BLaER1 treated with 17β-estradiol and CSF1 and Interleukin-3, amounts not matched to agents 10 nM and 100 nM (cell line): ENCODE measurements around the gene PLA2G4E.

Experiments used
- H3K27ac ChIP-seq, 11 experiments: shearing (Covaris generic); formaldehyde crosslinking; 2 replicates each; pipeline ENCODE4 v1.8.1; 2022
- H3K27me3 ChIP-seq, 11 experiments: shearing (Covaris generic); formaldehyde crosslinking; 2 replicates each; pipeline ENCODE4 v1.8.1; 2022
- H3K36me3 ChIP-seq, 11 experiments: shearing (Covaris generic); formaldehyde crosslinking; 2 replicates each; pipeline ENCODE4 v1.8.1; 2022
- H3K4me1 ChIP-seq, 10 experiments: shearing (Covaris generic); formaldehyde crosslinking; 2 replicates each; pipeline ENCODE4 v1.8.1; 2022
- H3K4me2 ChIP-seq, 11 experiments: shearing (Covaris generic); formaldehyde crosslinking; 2 replicates each; pipeline ENCODE4 v1.8.1; 2022
- H3K4me3 ChIP-seq, 10 experiments: shearing (Covaris generic); formaldehyde crosslinking; 2 replicates each; pipeline ENCODE4 v1.8.1; 2022
- H3K9ac ChIP-seq, 11 experiments: shearing (Covaris generic); formaldehyde crosslinking; 2 replicates each; pipeline ENCODE4 v1.8.1; 2022
- H3K9me3 ChIP-seq, 11 experiments: shearing (Covaris generic); formaldehyde crosslinking; replicated peaks in 1 of 11; 2 replicates each; pipeline ENCODE4 v1.8.1; 2022
- H4K20me1 ChIP-seq, 11 experiments: shearing (Covaris generic); formaldehyde crosslinking; 2 replicates each; pipeline ENCODE4 v1.8.1; 2022
- Cebpa-rat ChIP-seq, 11 experiments: shearing (Covaris generic); IDR thresholded peaks; 2 replicates each; pipeline ENCODE4 v1.8.1; 2022

The PLA2G4E gene

GRCh38 chr15:41944313-41944940 is 76.4 kb downstream of the PLA2G4E start:
- peaks cover 10 to 38% (median 27%) of the 10 kb centered on the region in 10 experiments for H3K4me1 ChIP-seq
- peaks cover 9 to 92% (median 26%) of the 10 kb centered on the region in 11 experiments; a peak in 18 of 22 replicates for H3K36me3 ChIP-seq
- no peak for TF ChIP-seq Cebpa-rat (IDR thresholded peaks at IDR 0.05)
- H3K9ac ChIP-seq, result no peak overlapping the region
- H3K4me2 ChIP-seq, result no peak overlapping the region
- no peak overlapping the region for H3K4me3 ChIP-seq
- no peaks in the 10 kb centered on the region for H3K27me3 ChIP-seq
- H3K9me3 ChIP-seq, result no peaks in the 10 kb centered on the region
- no peak overlapping the region for H3K27ac ChIP-seq
- peaks cover 0 to 93% (median 30%) of the 10 kb centered on the region in 11 experiments; a peak in 12 of 22 replicates for H4K20me1 ChIP-seq

GRCh38 chr15:41943543-41944312 is 77.1 kb downstream of the PLA2G4E start:
- peaks cover 0 to 86% (median 30%) of the 10 kb centered on the region in 11 experiments; a peak in 12 of 22 replicates for H4K20me1 ChIP-seq
- H3K36me3 ChIP-seq, result peaks cover 9 to 99% (median 26%) of the 10 kb centered on the region in 11 experiments; a peak in 18 of 22 replicates
- TF ChIP-seq Cebpa-rat (IDR thresholded peaks at IDR 0.05), result no peak
- H3K9me3 ChIP-seq, result no peaks in the 10 kb centered on the region
- H3K4me1 ChIP-seq, result peaks cover 10 to 34% (median 24%) of the 10 kb centered on the region in 10 experiments; a peak in 19 of 20 replicates
- no peaks in the 10 kb centered on the region for H3K27me3 ChIP-seq
- H3K27ac ChIP-seq, result no peak overlapping the region
- no peak overlapping the region for H3K4me2 ChIP-seq
- no peak overlapping the region for H3K4me3 ChIP-seq
- no peak overlapping the region for H3K9ac ChIP-seq

- TF ChIP-seq Cebpa-rat (IDR thresholded peaks at IDR 0.05), result no peak
- Histone ChIP-seq H4K20me1 (peaks cover 0 to 78% (median 30%) of the 10 kb centered on the region in 11 experiments; a peak in 12 of 22 replicates), H3K36me3 (peaks cover 9 to 98% (median 26%) of the 10 kb centered on the region in 11 experiments; a peak in 18 of 22 replicates), H3K27ac (no peak overlapping the region), H3K4me3 (no peak overlapping the region), H3K4me1 (peaks cover 12 to 35% (median 24%) of the 10 kb centered on the region in 10 experiments), H3K9ac (no peak overlapping the region), H3K4me2 (no peak overlapping the region), H3K9me3 (no peaks in the 10 kb centered on the region), H3K27me3 (no peaks in the 10 kb centered on the region)
Measured at GRCh38 chr15:41942886-41943285, 78.0 kb downstream of the PLA2G4E start.

GRCh38 chr15:41941644-41942415 is 79.0 kb downstream of the PLA2G4E start:
- H3K4me1 ChIP-seq, result peaks cover 15 to 45% (median 31%) of the 10 kb centered on the region in 10 experiments
- H3K9ac ChIP-seq, result no peak overlapping the region

GRCh38 chr15:41940441-41940857 is 80.4 kb downstream of the PLA2G4E start:
- Histone ChIP-seq H3K4me2 (peak overlapping the region in 8 of 11 experiments; percentile 1 to 67 (median 40); a peak in 13 of 22 replicates), H3K4me1 (peaks cover 29 to 59% (median 44%) of the 10 kb centered on the region in 10 experiments), H3K36me3 (peaks cover 9 to 73% (median 26%) of the 10 kb centered on the region in 11 experiments; a peak in 18 of 22 replicates), H4K20me1 (peaks cover 0 to 66% (median 17%) of the 10 kb centered on the region in 11 experiments; a peak in 13 of 22 replicates), H3K27me3 (no peaks in the 10 kb centered on the region), H3K9me3 (no peaks in the 10 kb centered on the region), H3K9ac (peak overlapping the region in 1 of 11 experiments; percentile 18; a peak in 1 of 22 replicates), H3K27ac (peak overlapping the region in 4 of 11 experiments; percentile 16 to 39 (median 29); a peak in 6 of 22 replicates), H3K4me3 (no peak overlapping the region)
- TF ChIP-seq Cebpa-rat (IDR thresholded peaks at IDR 0.05), result no peak

More at GRCh38 chr15:41941644-41942415, 79.0 kb downstream of the PLA2G4E start:
- no peak overlapping the region for H3K4me3 ChIP-seq
- H3K9me3 ChIP-seq, result no peaks in the 10 kb centered on the region
- no peak overlapping the region for H3K27ac ChIP-seq
- no peak for TF ChIP-seq Cebpa-rat (IDR thresholded peaks at IDR 0.05)
- no peaks in the 10 kb centered on the region for H3K27me3 ChIP-seq
- H3K36me3 ChIP-seq, result peaks cover 9 to 87% (median 26%) of the 10 kb centered on the region in 11 experiments; a peak in 18 of 22 replicates
- peak overlapping the region in 3 of 11 experiments; percentile 6 to 59 (median 22); a peak in 2 of 22 replicates for H3K4me2 ChIP-seq
- peaks cover 0 to 73% (median 25%) of the 10 kb centered on the region in 11 experiments; a peak in 12 of 22 replicates for H4K20me1 ChIP-seq

- Histone ChIP-seq H3K36me3 (peaks cover 9 to 69% (median 26%) of the 10 kb centered on the region in 11 experiments; a peak in 18 of 22 replicates), H3K4me3 (no peak overlapping the region), H3K4me2 (peak overlapping the region in 8 of 11 experiments; percentile 1 to 67 (median 40); a peak in 12 of 22 replicates), H3K9ac (no peak overlapping the region), H3K27me3 (no peaks in the 10 kb centered on the region), H3K9me3 (no peaks in the 10 kb centered on the region), H3K4me1 (peaks cover 33 to 64% (median 48%) of the 10 kb centered on the region in 10 experiments), H4K20me1 (peaks cover 0 to 65% (median 15%) of the 10 kb centered on the region in 11 experiments; a peak in 11 of 22 replicates), H3K27ac (peak overlapping the region in 2 of 11 experiments; percentile 6 to 12; a peak in 1 of 22 replicates)
- TF ChIP-seq Cebpa-rat (IDR thresholded peaks at IDR 0.05), result no peak
Measured at GRCh38 chr15:41939986-41940385, 80.9 kb downstream of the PLA2G4E start.

- peak overlapping the region in 8 of 11 experiments; percentile 25 to 44 (median 36); a peak in 14 of 22 replicates for H3K27ac ChIP-seq
- H3K4me1 ChIP-seq, result peaks cover 58 to 87% (median 70%) of the 10 kb centered on the region in 10 experiments
- H3K4me2 ChIP-seq, result peak overlapping the region; percentile 46 to 89 (median 53)
- peak overlapping the region in 1 of 11 experiments; percentile 29; a peak in 2 of 22 replicates for H3K9ac ChIP-seq
- H3K36me3 ChIP-seq, result peaks cover 5 to 48% (median 19%) of the 10 kb centered on the region in 11 experiments; a peak in 17 of 22 replicates
- no peak overlapping the region for H3K4me3 ChIP-seq
- H3K27me3 ChIP-seq, result no peaks in the 10 kb centered on the region
- H4K20me1 ChIP-seq, result peaks cover 0 to 56% (median 4%) of the 10 kb centered on the region in 11 experiments; a peak in 7 of 22 replicates
- TF ChIP-seq Cebpa-rat (IDR thresholded peaks at IDR 0.05), result no peak
- no peaks in the 10 kb centered on the region for H3K9me3 ChIP-seq
Measured at GRCh38 chr15:41937568-41937923, 83.3 kb downstream of the PLA2G4E start.
